ENCODE measurements around the gene B4GALNT1.
"Not testable (repeated sequence)": the region's sequence is repeated elsewhere in the genome, so short reads cannot be mapped to it uniquely, and the experiment has no call there.

The B4GALNT1 gene

GRCh38 chr12:57620245-57620935 lies 12.6 kb downstream of the B4GALNT1 start:
- DNase-seq: no peak

GRCh38 chr12:57619434-57620244 lies 13.4 kb downstream of the B4GALNT1 start:
- no peak for DNase-seq

GRCh38 chr12:57618966-57619433 lies 14.0 kb downstream of the B4GALNT1 start:
- DNase-seq: no peak

- DNase-seq: not testable (repeated sequence)
Measured at GRCh38 chr12:57618431-57618830, 14.6 kb downstream of the B4GALNT1 start.

- DNase-seq: no peak
Measured at GRCh38 chr12:57617942-57618341, 15.1 kb downstream of the B4GALNT1 start.

GRCh38 chr12:57616383-57617101 lies 16.5 kb downstream of the B4GALNT1 start:
- DNase-seq: no peak

GRCh38 chr12:57615637-57616036 lies 17.4 kb downstream of the B4GALNT1 start:
- no peak for DNase-seq

- DNase-seq: no peak
Measured at GRCh38 chr12:57614948-57615500, 18.0 kb downstream of the B4GALNT1 start.

GRCh38 chr12:57614178-57614947 lies 18.6 kb downstream of the B4GALNT1 start:
- no peak for DNase-seq

GRCh38 chr12:57613427-57614109 lies 19.4 kb downstream of the B4GALNT1 start:
- no peak for DNase-seq

- no peak for DNase-seq
Measured at GRCh38 chr12:57612711-57613426, 20.1 kb downstream of the B4GALNT1 start.

GRCh38 chr12:57611827-57612710 lies 20.9 kb downstream of the B4GALNT1 start:
- DNase-seq: no peak

GRCh38 chr12:57611108-57611826 lies 21.7 kb downstream of the B4GALNT1 start, which contains the start of gene ARHGEF25:
Gene ARHGEF25, plus strand, starts transcription at chr12:57611435. Its CDS starts 460 bp downstream, at chr12:57611895.
- DNase-seq: peak; percentile 91

- peak; percentile 65 for DNase-seq
Measured at GRCh38 chr12:57610554-57611107, 22.4 kb downstream of the B4GALNT1 start.

GRCh38 chr12:57609781-57610553 lies 23.0 kb downstream of the B4GALNT1 start:
- DNase-seq: peak; percentile 64

GRCh38 chr12:57609101-57609780 lies 23.8 kb downstream of the B4GALNT1 start:
- no peak for DNase-seq

- DNase-seq: no peak
Measured at GRCh38 chr12:57607958-57608663, 24.9 kb downstream of the B4GALNT1 start.

Data from right forelimb (tissue), 1 donor.